Body of pancreas (tissue), 4 donors: Measurements from ENCODE around the gene APBA2.

ENCODE experiments used
- POLR2A ChIP-seq, 3 donors: fragments of 450-650 bp; IDR thresholded peaks; one replicate each; pipeline ENCODE4 v1.6.1; 2016; ENCODE audit warnings: antibody characterized with exemption in 3 of 3, mild to moderate bottlenecking in 2 of 3
- TF ChIP-seq, protein P1 (sequence below), 7 experiments: fragments of 450-650 bp in 4 of 7; fragments of 200-600 bp in 3 of 7; sonication (generic) in 3 of 7; IDR thresholded peaks; one replicate each; pipeline ENCODE4 v1.5.1; 2016 to 2019; ENCODE audit warnings: antibody characterized with exemption in 7 of 7

DNA sequence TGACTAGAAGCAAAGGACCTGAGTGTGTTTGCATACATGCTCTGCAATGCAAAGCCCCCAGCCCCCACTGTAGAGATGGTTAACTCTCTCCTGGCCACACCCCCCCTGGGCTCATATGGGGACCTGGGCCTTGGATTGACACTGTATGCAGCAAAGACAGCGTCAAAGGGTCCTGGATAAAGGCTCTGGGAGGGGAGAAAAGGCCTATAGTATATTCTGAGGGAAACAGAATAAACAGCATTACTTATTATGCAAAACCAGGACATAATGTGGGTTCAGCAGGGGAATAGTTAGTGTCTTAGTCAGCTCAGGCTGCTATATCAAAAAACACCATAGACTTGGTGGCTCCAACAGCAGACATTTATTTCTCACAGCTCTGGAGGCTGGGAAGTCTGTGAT lies 158.7 kb downstream of the APBA2 start:
- TF ChIP-seq, protein P1, sequence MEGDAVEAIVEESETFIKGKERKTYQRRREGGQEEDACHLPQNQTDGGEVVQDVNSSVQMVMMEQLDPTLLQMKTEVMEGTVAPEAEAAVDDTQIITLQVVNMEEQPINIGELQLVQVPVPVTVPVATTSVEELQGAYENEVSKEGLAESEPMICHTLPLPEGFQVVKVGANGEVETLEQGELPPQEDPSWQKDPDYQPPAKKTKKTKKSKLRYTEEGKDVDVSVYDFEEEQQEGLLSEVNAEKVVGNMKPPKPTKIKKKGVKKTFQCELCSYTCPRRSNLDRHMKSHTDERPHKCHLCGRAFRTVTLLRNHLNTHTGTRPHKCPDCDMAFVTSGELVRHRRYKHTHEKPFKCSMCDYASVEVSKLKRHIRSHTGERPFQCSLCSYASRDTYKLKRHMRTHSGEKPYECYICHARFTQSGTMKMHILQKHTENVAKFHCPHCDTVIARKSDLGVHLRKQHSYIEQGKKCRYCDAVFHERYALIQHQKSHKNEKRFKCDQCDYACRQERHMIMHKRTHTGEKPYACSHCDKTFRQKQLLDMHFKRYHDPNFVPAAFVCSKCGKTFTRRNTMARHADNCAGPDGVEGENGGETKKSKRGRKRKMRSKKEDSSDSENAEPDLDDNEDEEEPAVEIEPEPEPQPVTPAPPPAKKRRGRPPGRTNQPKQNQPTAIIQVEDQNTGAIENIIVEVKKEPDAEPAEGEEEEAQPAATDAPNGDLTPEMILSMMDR (IDR thresholded peaks at IDR 0.05), result no peak
- TF ChIP-seq POLR2A (IDR thresholded peaks at IDR 0.05), result no peak
